Fibroblast of villous mesenchyme (primary cell): ENCODE measurements around the gene RAB8B. TPM values are rescaled to one million over a fixed set of nuclear protein-coding genes. Genes with fewer than 3 reads are reported as not detected.

Experiments used
- DNase-seq: peaks from one replicate; pipeline ENCODE4 v3.0.0-alpha.2; 2010; ENCODE audit warnings: low read depth
- H3K4me3 ChIP-seq: 2 replicates; pipeline ENCODE4 v1.5.1; 2011; ENCODE audit warnings: low read depth, mild to moderate bottlenecking, low read length
- CTCF ChIP-seq: IDR thresholded peaks from 2 replicates; pipeline ENCODE4 v1.5.1; 2012; ENCODE audit warnings: low read depth, mild to moderate bottlenecking, low read length; ENCODE audit not compliant: insufficient read depth
- total RNA-seq: library from RNA; depleted of rRNA; stranded (reverse); fragments of >200 nt; gene quantifications from 2 replicates; pipeline ENCODE4 v1.2.3, GENCODE V29; 2012

The RAB8B gene
- total RNA-seq: 71.5 and 97.2 TPM in 2 replicates

GRCh38 chr15:63188926-63189871, at the start of gene RAB8B:
Gene RAB8B (plus strand): TSS chr15:63189606. CDS start chr15:63189625, 19 bp downstream.
- H3K4me3 ChIP-seq: peak within 1 kb of the TSS; percentile 96
- peak; percentile 98 for DNase-seq
- no peak for TF ChIP-seq CTCF

- no peak for TF ChIP-seq CTCF
- no peak for DNase-seq
- H3K4me3 ChIP-seq: no peak overlapping the region
Measured at GRCh38 chr15:63140936-63141335, 48.5 kb upstream of the RAB8B start.

- no peak for DNase-seq
- no peak for TF ChIP-seq CTCF
- no peak overlapping the region for H3K4me3 ChIP-seq
Measured at GRCh38 chr15:63145426-63145825, 44.0 kb upstream of the RAB8B start.

- DNase-seq: peak; percentile 43
- no peak overlapping the region for H3K4me3 ChIP-seq
- TF ChIP-seq CTCF: peak; percentile 22
Measured at GRCh38 chr15:63146684-63147083, 42.7 kb upstream of the RAB8B start.

- no peak for TF ChIP-seq CTCF
- DNase-seq: no peak
- H3K4me3 ChIP-seq: no peak overlapping the region
Measured at GRCh38 chr15:63151665-63152064, 37.7 kb upstream of the RAB8B start.

GRCh38 chr15:63155486-63155885, 33.9 kb upstream of the RAB8B start:
- DNase-seq: no peak
- no peak for TF ChIP-seq CTCF

More at GRCh38 chr15:63155486-63155885, 33.9 kb upstream of the RAB8B start:
- peak overlapping the region; percentile 88 for H3K4me3 ChIP-seq
